Natural killer cell treated with Interleukin-12 subunit alpha and Interleukin-12 subunit beta and Interleukin-15 and Interleukin-18, amount 100 ng/mL, for 72 hours (primary cell): ENCODE measurements around the gene ZNF26. TPM values are rescaled to one million over a fixed set of nuclear protein-coding genes. Genes with fewer than 3 reads are reported as not detected.
"Not testable (repeated sequence)": the region's sequence is repeated elsewhere in the genome, so short reads cannot be mapped to it uniquely, and the experiment has no call there.

Source experiments
- ATAC-seq, 2 donors: fragments of 150-1000 bp; cut with Tn5 transposase in 1 of 2; sonication (Bioruptor Pico), chemical (Tn5 transposase) in 1 of 2; 2 replicates each; pipeline ENCODE4 v1.10.0; 2021
- DNase-seq: peaks from one replicate; pipeline ENCODE4 v3.0.0; 2022; ENCODE audit warnings: low spot score
- H3K27ac Mint-ChIP-seq, 2 donors: 1 replicate in 1 of 2; 2 replicates in 1 of 2; pipeline ENCODE4 v1.8.0; 2022; ENCODE audit warnings: mixed read lengths in 2 of 2, mild to moderate bottlenecking in 1 of 2, moderate library complexity in 1 of 2
- H3K27me3 Mint-ChIP-seq, 2 donors: 1 replicate in 1 of 2; 2 replicates in 1 of 2; pipeline ENCODE4 v1.8.0; 2022; ENCODE audit warnings: mixed read lengths in 2 of 2
- H3K36me3 Mint-ChIP-seq: one replicate; pipeline ENCODE4 v1.8.0; 2022; ENCODE audit warnings: mixed read lengths
- H3K4me1 Mint-ChIP-seq, 2 donors: 1 replicate in 1 of 2; 2 replicates in 1 of 2; pipeline ENCODE4 v1.8.0; 2022; ENCODE audit warnings: low read depth in 2 of 2, mixed read lengths in 2 of 2, mild to moderate bottlenecking in 1 of 2
- H3K4me3 Mint-ChIP-seq: one replicate; pipeline ENCODE4 v1.8.0; 2022; ENCODE audit warnings: mixed read lengths
- H3K9me3 Mint-ChIP-seq: 2 replicates; pipeline ENCODE4 v1.8.0; 2022; ENCODE audit warnings: mixed read lengths
- total RNA-seq, 2 donors: library from RNA; stranded (reverse); gene quantifications; one replicate each; pipeline ENCODE4 v1.2.3, GENCODE V29; 2022

The ZNF26 gene, protein sequence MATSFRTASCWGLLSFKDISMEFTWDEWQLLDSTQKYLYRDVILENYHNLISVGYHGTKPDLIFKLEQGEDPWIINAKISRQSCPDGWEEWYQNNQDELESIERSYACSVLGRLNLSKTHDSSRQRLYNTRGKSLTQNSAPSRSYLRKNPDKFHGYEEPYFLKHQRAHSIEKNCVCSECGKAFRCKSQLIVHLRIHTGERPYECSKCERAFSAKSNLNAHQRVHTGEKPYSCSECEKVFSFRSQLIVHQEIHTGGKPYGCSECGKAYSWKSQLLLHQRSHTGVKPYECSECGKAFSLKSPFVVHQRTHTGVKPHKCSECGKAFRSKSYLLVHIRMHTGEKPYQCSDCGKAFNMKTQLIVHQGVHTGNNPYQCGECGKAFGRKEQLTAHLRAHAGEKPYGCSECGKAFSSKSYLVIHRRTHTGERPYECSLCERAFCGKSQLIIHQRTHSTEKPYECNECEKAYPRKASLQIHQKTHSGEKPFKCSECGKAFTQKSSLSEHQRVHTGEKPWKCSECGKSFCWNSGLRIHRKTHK
- 10 to 100 TPM; 24.1 to 27.3 TPM for total RNA-seq

DNA sequence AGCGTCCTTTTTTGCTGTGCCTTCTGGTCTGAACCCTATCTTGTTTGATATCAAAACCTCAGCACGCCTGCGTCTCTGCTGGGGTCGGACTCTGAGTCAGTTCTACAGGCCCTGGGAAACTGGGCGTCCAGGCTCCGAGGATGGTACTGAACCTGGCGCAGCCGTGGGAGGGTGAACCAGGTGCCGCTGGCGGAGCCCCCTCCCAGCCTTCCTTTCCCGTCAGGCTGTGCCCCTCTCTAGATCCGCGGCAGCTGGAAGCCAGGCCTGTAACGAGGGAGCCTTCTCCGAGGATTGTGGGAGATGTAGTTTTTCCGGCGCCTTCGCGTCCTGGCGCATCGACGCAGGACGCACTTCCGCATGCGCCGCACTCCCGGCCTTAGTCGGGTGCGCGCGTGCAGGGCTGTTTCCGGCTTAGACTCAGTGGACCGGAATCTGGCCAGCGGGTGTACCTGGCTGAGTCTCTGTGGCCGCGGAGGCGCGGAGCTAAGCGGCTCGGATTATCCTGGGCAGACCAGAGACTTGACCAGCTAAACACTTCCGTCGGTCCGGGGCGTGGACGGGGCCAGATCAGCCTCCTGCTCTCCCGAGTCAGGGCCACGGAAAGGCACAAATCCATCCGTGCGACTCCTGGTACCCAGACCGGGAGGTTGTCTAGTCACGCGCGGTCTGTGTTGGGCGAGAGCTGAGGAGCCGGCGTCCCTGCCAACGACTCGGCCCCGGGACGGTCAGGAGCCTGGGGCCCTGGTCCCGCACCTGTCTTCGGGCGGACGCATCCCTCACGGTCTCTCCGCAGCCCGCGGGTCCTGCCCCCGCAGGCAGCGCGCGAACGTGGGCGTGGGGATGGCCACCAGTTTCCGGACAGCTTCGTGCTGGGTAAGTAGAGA, at the start of gene ZNF26:
TSS of gene ZNF26 (plus strand) at position 367 of the 884 bp plus-strand sequence. CDS start at position 841, 474 bp downstream.
- H3K4me3 Mint-ChIP-seq = peak within 1 kb of the TSS; percentile 83
- peaks cover 28 to 31% of the 10 kb centered on the region in 2 donors for H3K4me1 Mint-ChIP-seq
- H3K27ac Mint-ChIP-seq = peak within 1 kb of the TSS; percentile 92 to 94
- H3K27me3 Mint-ChIP-seq = peaks cover 6 to 7% of the 10 kb centered on the region in 2 donors
- peaks cover 46% of the 10 kb centered on the region for H3K36me3 Mint-ChIP-seq
- H3K9me3 Mint-ChIP-seq = peaks cover 4% of the 10 kb centered on the region
- peak; percentile 87 for DNase-seq
- ATAC-seq = peak; percentile 98 to 99

DNA sequence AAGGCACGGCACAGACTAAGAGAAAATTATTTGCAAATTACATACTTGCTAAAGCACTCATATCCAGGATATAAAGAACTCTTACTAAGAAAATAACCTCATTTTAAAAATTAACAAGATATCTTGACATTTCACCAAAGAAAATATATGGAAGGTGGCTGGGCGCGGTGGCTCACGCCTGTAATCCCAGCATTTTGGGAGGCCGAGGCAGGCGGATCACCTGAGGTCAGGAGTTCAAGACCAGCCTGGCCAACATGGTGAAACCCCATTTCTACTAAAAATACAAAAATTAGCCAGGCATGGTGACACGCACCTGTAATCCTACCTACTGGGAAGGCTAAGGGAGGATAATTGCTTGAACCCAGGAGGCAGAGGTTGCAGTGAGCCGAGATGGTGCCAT, 49.2 kb upstream of the ZNF26 start:
- not testable (repeated sequence) for ATAC-seq, DNase-seq, H3K27me3 Mint-ChIP-seq, H3K4me1 Mint-ChIP-seq, H3K4me3 Mint-ChIP-seq, H3K27ac Mint-ChIP-seq
- Mint-ChIP-seq H3K9me3 (peaks cover 16% of the 10 kb centered on the region), H3K36me3 (peaks cover 39% of the 10 kb centered on the region)

DNA sequence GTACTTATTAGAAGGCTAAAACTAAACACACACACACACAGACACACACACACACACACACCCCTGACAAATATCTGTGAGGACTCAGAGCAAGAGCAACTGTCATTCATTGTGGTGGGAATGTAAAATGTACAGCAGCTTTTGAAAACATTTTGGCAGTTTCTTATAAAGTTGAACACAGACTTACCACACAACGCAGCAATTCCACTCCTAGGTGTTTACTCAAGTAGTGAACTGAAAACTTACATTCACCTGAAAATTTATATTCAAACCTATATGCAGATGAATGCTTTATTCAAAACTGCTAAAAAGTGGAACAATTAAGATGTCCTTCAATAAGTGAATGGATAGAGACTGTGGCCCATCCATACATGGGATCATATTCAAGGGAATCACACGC, 48.7 kb upstream of the ZNF26 start:
- no peak overlapping the region for H3K27ac Mint-ChIP-seq
- H3K27me3 Mint-ChIP-seq = no peaks in the 10 kb centered on the region
- no peak for DNase-seq
- no peak for ATAC-seq
- peaks cover 16% of the 10 kb centered on the region for H3K9me3 Mint-ChIP-seq
- H3K36me3 Mint-ChIP-seq = peaks cover 42% of the 10 kb centered on the region
- H3K4me3 Mint-ChIP-seq = no peak overlapping the region
- no peaks in the 10 kb centered on the region for H3K4me1 Mint-ChIP-seq

DNA sequence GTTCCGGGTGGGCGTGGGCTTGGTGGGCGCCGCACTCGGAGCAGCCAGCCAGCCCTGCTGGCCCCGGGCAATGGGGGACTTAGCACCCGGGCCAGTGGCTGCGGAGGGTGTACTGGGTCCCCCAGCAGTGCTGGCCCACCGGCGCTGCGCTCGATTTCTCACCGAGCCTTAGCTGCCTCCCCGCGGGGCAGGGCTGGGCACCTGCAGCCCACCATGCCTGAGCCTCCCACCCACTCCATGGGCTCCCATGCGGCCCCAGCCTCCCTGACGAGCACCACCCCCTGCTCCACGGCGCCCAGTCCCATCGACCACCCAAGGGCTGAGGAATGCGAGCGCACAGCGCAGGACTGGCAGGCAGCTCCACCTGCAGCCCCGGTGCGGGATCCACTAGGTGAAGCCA, 47.4 kb upstream of the ZNF26 start:
- H3K4me1 Mint-ChIP-seq, ATAC-seq, DNase-seq, H3K4me3 Mint-ChIP-seq, H3K27me3 Mint-ChIP-seq, H3K27ac Mint-ChIP-seq: not testable (repeated sequence)
- peaks cover 39% of the 10 kb centered on the region for H3K36me3 Mint-ChIP-seq
- peaks cover 16% of the 10 kb centered on the region for H3K9me3 Mint-ChIP-seq

DNA sequence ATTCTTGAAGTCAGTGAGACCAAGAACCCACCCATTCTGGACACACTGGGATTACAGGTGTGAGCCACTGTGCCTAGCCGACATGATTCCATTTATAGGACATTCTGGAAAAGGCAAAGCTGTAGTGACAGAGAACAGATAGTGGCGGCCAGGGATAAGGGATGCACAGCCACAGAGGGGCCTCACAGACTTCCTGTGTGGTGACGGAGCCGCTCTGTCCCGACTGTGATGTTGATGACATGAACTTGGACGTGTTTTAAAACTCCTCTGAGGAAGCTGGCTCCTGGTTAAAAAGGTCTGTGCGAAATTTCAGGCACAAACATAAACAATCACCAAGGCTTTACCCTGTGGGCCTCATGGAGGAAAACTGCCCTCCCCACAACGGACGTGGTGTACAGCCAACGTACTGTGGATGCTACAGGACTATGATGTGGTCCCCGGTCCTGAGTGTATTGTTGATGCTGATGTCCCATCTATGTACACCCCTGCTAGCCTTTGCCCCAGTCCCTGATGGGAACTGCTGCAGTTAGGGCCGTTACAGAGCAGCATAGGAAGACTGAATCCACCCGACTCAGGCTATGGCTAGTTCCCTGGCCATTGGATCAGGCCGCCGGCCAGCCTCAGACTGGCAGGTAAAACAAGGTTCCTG, 46.0 kb upstream of the ZNF26 start:
- H3K27ac Mint-ChIP-seq = no peak overlapping the region
- H3K36me3 Mint-ChIP-seq = peaks cover 39% of the 10 kb centered on the region
- H3K4me3 Mint-ChIP-seq = no peak overlapping the region
- DNase-seq (no peak), ATAC-seq (no peak)
- H3K9me3 Mint-ChIP-seq = peaks cover 14% of the 10 kb centered on the region
- H3K4me1 Mint-ChIP-seq = no peaks in the 10 kb centered on the region
- H3K27me3 Mint-ChIP-seq = no peaks in the 10 kb centered on the region

DNA sequence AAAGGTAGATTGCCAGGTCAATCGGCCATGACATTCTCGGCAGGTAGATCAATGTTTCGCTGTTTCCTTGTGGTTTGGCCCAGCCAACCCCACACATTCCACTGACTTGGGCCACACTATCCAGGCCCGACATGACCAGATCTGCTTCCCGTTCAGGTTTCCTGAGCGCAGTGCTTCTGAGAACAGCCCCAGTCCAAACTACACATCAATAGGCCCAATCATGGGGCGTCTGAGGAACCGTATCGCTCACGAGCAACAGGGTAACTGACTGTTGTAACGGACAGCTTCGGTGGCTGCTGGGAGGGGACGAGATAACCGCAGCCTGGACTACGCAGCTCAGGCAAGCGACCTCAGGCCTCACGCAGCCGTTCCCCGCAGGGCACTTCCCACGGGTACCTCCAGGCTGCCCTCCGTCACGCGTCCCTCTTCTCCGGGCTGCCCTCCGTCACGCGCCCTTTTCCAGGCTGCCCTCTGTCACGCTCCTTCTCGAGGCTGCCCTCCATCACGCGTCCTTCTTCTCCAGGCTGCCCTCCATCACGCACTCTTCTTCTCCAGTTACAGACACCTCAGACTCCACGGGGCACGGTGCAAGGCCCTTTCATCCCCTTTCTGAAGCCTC, 44.7 kb upstream of the ZNF26 start:
- no peak overlapping the region for H3K27ac Mint-ChIP-seq
- no peak overlapping the region for H3K4me3 Mint-ChIP-seq
- H3K36me3 Mint-ChIP-seq = peaks cover 44% of the 10 kb centered on the region
- peaks cover 0 to 3% of the 10 kb centered on the region in 2 donors for H3K4me1 Mint-ChIP-seq
- ATAC-seq (no peak), DNase-seq (no peak)
- H3K27me3 Mint-ChIP-seq = no peaks in the 10 kb centered on the region
- H3K9me3 Mint-ChIP-seq = peaks cover 17% of the 10 kb centered on the region

DNA sequence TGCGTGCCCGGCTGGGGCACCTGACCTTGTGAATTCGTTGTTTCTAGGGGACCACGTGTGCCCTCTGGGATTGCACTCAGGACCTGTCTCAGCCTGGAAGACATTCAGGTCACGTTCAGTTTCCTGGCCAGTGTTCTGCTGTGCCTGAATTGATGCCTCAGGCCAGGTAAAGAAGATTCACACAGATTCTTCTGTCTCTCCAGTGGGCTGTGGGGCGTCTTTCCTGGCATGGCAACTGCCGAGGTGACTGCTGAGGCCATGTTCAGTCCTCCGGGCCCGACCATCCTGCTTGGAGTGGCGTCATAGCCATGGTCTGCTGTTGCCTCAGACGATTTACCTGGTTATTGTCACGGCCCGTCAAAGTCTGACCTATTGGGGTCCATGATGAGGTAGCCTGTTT, 43.6 kb upstream of the ZNF26 start:
- H3K9me3 Mint-ChIP-seq = peaks cover 13% of the 10 kb centered on the region
- H3K27ac Mint-ChIP-seq = no peak overlapping the region
- H3K4me1 Mint-ChIP-seq = peaks cover 0 to 3% of the 10 kb centered on the region in 2 donors
- peaks cover 37% of the 10 kb centered on the region for H3K36me3 Mint-ChIP-seq
- H3K27me3 Mint-ChIP-seq = no peaks in the 10 kb centered on the region
- ATAC-seq (no peak), DNase-seq (no peak)
- H3K4me3 Mint-ChIP-seq = no peak overlapping the region

DNA sequence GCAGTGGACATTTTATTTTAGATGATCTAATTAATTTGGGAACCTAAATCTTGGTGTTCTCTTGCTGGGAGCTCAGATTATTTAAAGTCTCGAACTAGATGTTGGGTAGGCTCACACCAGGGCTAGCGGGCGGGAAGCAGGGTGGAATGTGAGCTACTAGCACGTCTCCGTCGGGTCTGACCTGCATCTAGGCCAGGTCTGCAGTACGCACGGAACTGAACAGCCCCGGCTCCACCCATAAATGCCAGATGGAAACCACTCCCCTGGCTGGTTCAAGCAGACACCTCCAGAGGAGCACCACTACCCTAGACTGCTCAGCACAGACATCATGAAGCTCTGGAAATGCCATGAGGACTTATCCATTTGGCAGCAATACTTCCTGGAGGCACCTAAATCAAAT, 40.4 kb upstream of the ZNF26 start:
- DNase-seq = no peak
- no peaks in the 10 kb centered on the region for H3K27me3 Mint-ChIP-seq
- peak overlapping the region in 1 of 2 donors; percentile 56 for H3K27ac Mint-ChIP-seq
- peaks cover 0 to 3% of the 10 kb centered on the region in 2 donors for H3K4me1 Mint-ChIP-seq
- H3K4me3 Mint-ChIP-seq = no peak overlapping the region
- no peak for ATAC-seq
- peaks cover 52% of the 10 kb centered on the region for H3K36me3 Mint-ChIP-seq
- peaks cover 12% of the 10 kb centered on the region for H3K9me3 Mint-ChIP-seq

DNA sequence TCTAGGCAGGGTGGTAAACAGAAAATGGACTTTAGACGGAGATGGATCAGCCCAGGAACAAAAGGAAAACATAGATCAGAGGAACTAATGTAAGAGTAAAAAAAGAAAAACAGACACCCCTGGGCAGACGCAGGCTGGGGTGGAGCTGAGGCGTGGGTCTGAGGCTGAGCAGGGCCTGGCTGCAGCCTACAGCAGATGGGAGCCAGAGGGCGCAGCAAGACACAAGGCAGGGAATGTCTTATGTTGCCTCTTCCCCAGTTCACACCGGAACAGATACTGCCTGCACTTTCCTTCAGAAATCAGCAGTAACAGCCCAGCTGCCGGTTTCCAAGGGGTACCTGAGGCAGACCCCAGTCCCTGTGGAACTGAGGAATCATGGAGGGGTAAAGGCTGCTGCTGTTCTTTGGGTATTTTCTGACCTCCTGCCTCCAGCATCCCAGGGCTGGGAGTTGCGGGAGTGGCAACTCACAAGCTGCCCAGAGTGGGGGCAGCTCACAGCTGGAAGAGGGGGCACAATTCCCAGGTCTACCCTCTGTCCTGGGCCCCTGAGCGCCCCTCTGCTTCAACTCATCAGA, 39.8 kb upstream of the ZNF26 start:
- Mint-ChIP-seq H3K9me3 (peaks cover 12% of the 10 kb centered on the region), H3K4me1 (peaks cover 0 to 3% of the 10 kb centered on the region in 2 donors), H3K4me3 (no peak overlapping the region), H3K27me3 (no peaks in the 10 kb centered on the region), H3K36me3 (peaks cover 50% of the 10 kb centered on the region), H3K27ac (peak overlapping the region in 1 of 2 donors; percentile 56)
- DNase-seq (no peak), ATAC-seq (no peak)

DNA sequence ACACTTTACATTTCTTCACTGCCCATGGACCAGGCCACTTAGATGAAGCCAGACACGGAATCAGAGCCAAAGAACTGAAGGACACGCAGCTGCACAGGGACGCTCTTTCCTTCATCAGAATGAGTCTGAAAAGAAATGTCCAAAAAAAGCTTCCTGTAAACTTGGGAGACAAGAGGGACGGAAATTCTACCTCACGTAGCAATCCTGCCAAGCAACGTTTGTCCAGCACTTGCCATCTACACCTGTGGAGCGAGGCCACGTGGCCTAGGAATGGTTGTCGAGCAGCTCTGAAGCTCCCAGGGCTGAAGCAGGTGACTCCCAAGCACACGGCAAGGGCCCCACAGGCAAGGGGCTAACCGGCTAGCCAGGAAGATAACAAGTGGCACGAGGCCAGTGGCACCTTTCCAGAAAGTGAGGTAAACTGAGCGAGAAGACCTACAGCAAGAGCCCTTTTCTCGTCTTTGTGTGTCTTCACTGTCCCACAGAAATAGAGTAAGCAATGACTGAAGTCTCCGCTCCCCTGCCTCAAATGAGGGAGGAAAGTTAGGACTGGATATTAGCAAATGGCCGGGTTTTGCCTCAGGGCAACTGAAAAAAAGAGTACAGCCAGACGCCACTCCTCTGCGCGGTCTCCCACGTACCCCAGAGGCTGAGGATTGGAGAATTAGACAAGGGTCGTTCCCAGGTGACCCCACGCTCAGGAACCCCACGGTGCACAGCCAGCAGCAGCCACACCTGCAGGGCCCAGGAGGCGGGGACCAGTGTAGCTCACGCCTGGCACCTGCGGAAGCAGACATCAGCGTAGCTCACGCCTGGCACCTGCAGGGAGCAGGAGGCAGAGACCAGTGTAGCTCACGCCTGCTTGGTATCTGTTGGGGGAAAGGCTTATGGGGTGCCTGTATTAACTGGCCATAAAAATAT, 37.8 kb upstream of the ZNF26 start:
- no peak overlapping the region for H3K4me3 Mint-ChIP-seq
- peaks cover 0 to 3% of the 10 kb centered on the region in 2 donors for H3K4me1 Mint-ChIP-seq
- peaks cover 9% of the 10 kb centered on the region for H3K9me3 Mint-ChIP-seq
- H3K36me3 Mint-ChIP-seq = peaks cover 39% of the 10 kb centered on the region
- no peak overlapping the region for H3K27ac Mint-ChIP-seq
- ATAC-seq (peak in 1 of 2 donors; percentile 17), DNase-seq (no peak)
- H3K27me3 Mint-ChIP-seq = no peaks in the 10 kb centered on the region

DNA sequence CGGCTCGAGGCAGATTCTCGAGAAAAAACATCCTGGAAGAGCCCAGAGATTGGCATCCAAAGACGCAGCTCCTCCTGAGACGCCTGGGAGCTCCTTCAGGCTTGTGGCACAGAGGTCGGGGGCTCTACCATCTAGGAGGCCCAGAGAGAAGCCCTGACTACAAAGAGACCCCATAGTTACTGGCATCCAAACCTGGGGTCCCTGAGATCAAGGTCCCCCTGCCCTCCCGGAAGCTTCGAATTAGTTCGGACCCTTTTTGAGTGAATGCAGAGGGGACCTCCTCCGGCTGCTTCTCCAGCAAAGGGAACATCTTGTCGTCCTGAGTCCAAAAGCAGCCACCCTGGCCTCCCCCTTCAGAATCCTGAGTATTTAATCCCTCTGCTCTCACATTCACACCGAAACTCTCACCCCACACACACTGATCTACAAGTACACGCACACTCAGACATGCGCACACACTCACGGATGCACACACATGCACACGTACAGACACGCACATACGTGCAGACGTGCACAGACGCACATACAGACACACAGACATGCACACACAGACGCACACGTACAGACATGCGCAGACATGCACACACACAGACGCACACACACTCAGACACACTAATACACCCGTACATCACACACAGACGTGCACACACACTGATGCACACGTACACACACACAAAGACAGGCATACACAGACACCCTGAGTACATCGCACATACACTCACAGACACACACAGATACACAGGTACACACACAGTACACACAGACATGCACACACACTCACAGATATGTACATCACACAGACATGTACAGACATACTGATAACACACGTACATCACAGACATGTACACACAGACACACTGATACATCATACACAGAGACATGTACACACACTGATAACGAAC, 36.0 kb upstream of the ZNF26 start:
- peaks cover 15% of the 10 kb centered on the region for H3K9me3 Mint-ChIP-seq
- no peaks in the 10 kb centered on the region for H3K27me3 Mint-ChIP-seq
- no peak for DNase-seq
- H3K27ac Mint-ChIP-seq = no peak overlapping the region
- H3K4me3 Mint-ChIP-seq = no peak overlapping the region
- peaks cover 13 to 16% of the 10 kb centered on the region in 2 donors for H3K4me1 Mint-ChIP-seq
- peaks cover 33% of the 10 kb centered on the region for H3K36me3 Mint-ChIP-seq
- ATAC-seq = no peak
